ES-I3 (cell line): ENCODE measurements around the gene KCNIP4.

Experiments used
- H3K36me3 ChIP-seq: 2 replicates; pipeline ENCODE4 v1.6.1; 2013; ENCODE audit warnings: mild to moderate bottlenecking, low read length, control low read depth, moderate library complexity; ENCODE audit not compliant: insufficient read depth
- H3K4me1 ChIP-seq: 2 replicates; pipeline ENCODE4 v1.6.1; 2013; ENCODE audit warnings: mild to moderate bottlenecking, control low read depth, low read length; ENCODE audit not compliant: insufficient read depth
- H3K9ac ChIP-seq: 2 replicates; pipeline ENCODE4 v1.6.1; 2013; ENCODE audit warnings: low read depth, mild to moderate bottlenecking, low read length, moderate library complexity
- H3K9me3 ChIP-seq: 2 replicates; pipeline ENCODE4 v1.6.1; 2013; ENCODE audit warnings: mild to moderate bottlenecking, low read length, moderate library complexity; ENCODE audit not compliant: control insufficient read depth, insufficient read depth

Gene KCNIP4

GRCh38 chr4:20847124-20847747, 1101.3 kb downstream of the KCNIP4 start:
- no peak overlapping the region for H3K9ac ChIP-seq
- no peaks in the 10 kb centered on the region for H3K36me3 ChIP-seq

GRCh38 chr4:20844311-20844710, 1104.3 kb downstream of the KCNIP4 start:
- Histone ChIP-seq H3K9me3 (no peaks in the 10 kb centered on the region), H3K4me1 (0 out of 2 replicates have a peak, but pooled peaks cover 7% of the 10 kb centered on the region), H3K9ac (no peak overlapping the region), H3K36me3 (no peaks in the 10 kb centered on the region)

More at GRCh38 chr4:20847124-20847747, 1101.3 kb downstream of the KCNIP4 start:
- Histone ChIP-seq H3K9me3 (no peaks in the 10 kb centered on the region), H3K4me1 (0 out of 2 replicates have a peak, but pooled peaks cover 7% of the 10 kb centered on the region)

- no peaks in the 10 kb centered on the region for H3K36me3 ChIP-seq
- no peaks in the 10 kb centered on the region for H3K9me3 ChIP-seq
- 0 out of 2 replicates have a peak, but pooled peaks cover 7% of the 10 kb centered on the region for H3K4me1 ChIP-seq
- H3K9ac ChIP-seq: no peak overlapping the region
These were observed 1107.9 kb downstream of the KCNIP4 start for GRCh38 chr4:20840648-20841190.

- H3K9me3 ChIP-seq: no peaks in the 10 kb centered on the region
- 0 out of 2 replicates have a peak, but pooled peaks cover 7% of the 10 kb centered on the region for H3K4me1 ChIP-seq
- no peaks in the 10 kb centered on the region for H3K36me3 ChIP-seq
- no peak overlapping the region for H3K9ac ChIP-seq
These were observed 1108.6 kb downstream of the KCNIP4 start for GRCh38 chr4:20839957-20840356.

- H3K4me1 ChIP-seq: no peaks in the 10 kb centered on the region
- no peaks in the 10 kb centered on the region for H3K36me3 ChIP-seq
- no peaks in the 10 kb centered on the region for H3K9me3 ChIP-seq
These were observed 1110.1 kb downstream of the KCNIP4 start for GRCh38 chr4:20838476-20838875.

GRCh38 chr4:20832826-20833225, 1115.7 kb downstream of the KCNIP4 start:
- no peaks in the 10 kb centered on the region for H3K4me1 ChIP-seq
- H3K36me3 ChIP-seq: no peaks in the 10 kb centered on the region
- no peak overlapping the region for H3K9ac ChIP-seq
- H3K9me3 ChIP-seq: no peaks in the 10 kb centered on the region

More at GRCh38 chr4:20838476-20838875, 1110.1 kb downstream of the KCNIP4 start:
- H3K9ac ChIP-seq: no peak overlapping the region

- no peak overlapping the region for H3K9ac ChIP-seq
- H3K9me3 ChIP-seq: no peaks in the 10 kb centered on the region
These were observed 1116.8 kb downstream of the KCNIP4 start for GRCh38 chr4:20831746-20832145.

GRCh38 chr4:20829617-20830357, 1118.8 kb downstream of the KCNIP4 start:
- Histone ChIP-seq H3K4me1 (no peaks in the 10 kb centered on the region), H3K36me3 (no peaks in the 10 kb centered on the region), H3K9ac (no peak overlapping the region), H3K9me3 (no peaks in the 10 kb centered on the region)

More at GRCh38 chr4:20831746-20832145, 1116.8 kb downstream of the KCNIP4 start:
- Histone ChIP-seq H3K4me1 (no peaks in the 10 kb centered on the region), H3K36me3 (no peaks in the 10 kb centered on the region)

GRCh38 chr4:20825505-20825904, 1123.1 kb downstream of the KCNIP4 start:
- H3K9ac ChIP-seq: no peak overlapping the region
- no peaks in the 10 kb centered on the region for H3K9me3 ChIP-seq
- no peaks in the 10 kb centered on the region for H3K36me3 ChIP-seq
- H3K4me1 ChIP-seq: no peaks in the 10 kb centered on the region

- Histone ChIP-seq H3K36me3 (no peaks in the 10 kb centered on the region), H3K4me1 (no peaks in the 10 kb centered on the region), H3K9me3 (no peaks in the 10 kb centered on the region), H3K9ac (no peak overlapping the region)
These were observed 1132.3 kb downstream of the KCNIP4 start for GRCh38 chr4:20816287-20816686.

- Histone ChIP-seq H3K4me1 (peaks cover 13% of the 10 kb centered on the region), H3K9me3 (no peaks in the 10 kb centered on the region), H3K36me3 (no peaks in the 10 kb centered on the region), H3K9ac (no peak overlapping the region)
These were observed 1134.9 kb downstream of the KCNIP4 start for GRCh38 chr4:20813700-20814099.

GRCh38 chr4:20809812-20810211, 1138.8 kb downstream of the KCNIP4 start:
- no peak overlapping the region for H3K9ac ChIP-seq
- peaks cover 13% of the 10 kb centered on the region for H3K4me1 ChIP-seq
- no peaks in the 10 kb centered on the region for H3K9me3 ChIP-seq
- H3K36me3 ChIP-seq: no peaks in the 10 kb centered on the region

GRCh38 chr4:20805716-20806115, 1142.9 kb downstream of the KCNIP4 start:
- no peaks in the 10 kb centered on the region for H3K9me3 ChIP-seq
- no peaks in the 10 kb centered on the region for H3K36me3 ChIP-seq
- no peak overlapping the region for H3K9ac ChIP-seq
- H3K4me1 ChIP-seq: peaks cover 13% of the 10 kb centered on the region

GRCh38 chr4:20787940-20788665, 1160.5 kb downstream of the KCNIP4 start:
- H3K9me3 ChIP-seq: peaks cover 3% of the 10 kb centered on the region; the same call in 1 of the 2 replicates
- H3K9ac ChIP-seq: no peak overlapping the region
- no peaks in the 10 kb centered on the region for H3K4me1 ChIP-seq
- no peaks in the 10 kb centered on the region for H3K36me3 ChIP-seq
